ENCODE measurements around the gene ACSL3. TPM values are rescaled to one million over a fixed set of nuclear protein-coding genes. Genes with fewer than 3 reads are reported as not detected.

Gene ACSL3
- total and polyA plus RNA-seq, 2 donors (not counting 3 experiments of a cell fraction or from before 2014, with no cell fraction given), result 58.7 to 139 TPM

DNA sequence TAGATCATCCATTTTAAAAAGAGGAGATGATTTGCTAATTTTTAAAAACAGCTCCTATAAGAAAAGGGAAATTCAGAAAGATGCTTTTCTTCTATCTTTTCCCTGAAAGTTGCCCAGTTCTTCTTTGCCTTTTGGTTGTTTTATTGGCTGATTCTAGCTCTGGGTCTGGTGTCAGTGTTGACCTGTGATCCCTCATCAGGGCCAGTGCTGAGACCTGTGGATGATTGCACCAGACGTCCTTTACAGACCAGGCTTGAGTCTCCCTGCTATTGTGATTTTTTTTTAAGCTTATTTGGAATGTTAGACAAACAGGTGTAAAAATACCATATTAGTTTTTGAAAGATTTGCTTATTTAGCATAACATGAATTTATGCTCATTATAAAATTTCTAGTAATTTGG is 88.2 kb downstream of the ACSL3 start:
- no peaks in the 10 kb centered on the region for H4K20me1 ChIP-seq (replicated peaks; ENCODE audit: control insufficient read depth, extremely low read depth, insufficient read depth, low read length)
- dilution Hi-C loops (cut with MboI; ENCODE audit: extremely low pct_ligation_motif_present, low sequenced_read_pairs), result no loop called here
- ChIA-PET CTCF (interaction anchor here (1.1 to 4.8 kb wide), 3 partner anchors 10 to 18 kb away, joined by 3 to 32 read pairs (median 6); no protein-coding TSS in a partner anchor), POLR2A (no interaction called here)
- no peaks in the 10 kb centered on the region for H3K27me3 ChIP-seq (ENCODE audit: control insufficient read depth in 2 of 2, insufficient read depth in 2 of 2, low read length in 2 of 2)
- H3K4me1 ChIP-seq (ENCODE audit: control insufficient read depth, extremely low read depth, insufficient read depth, low read length), result peaks cover 8% of the 10 kb centered on the region
- no peak overlapping the region for H2AFZ ChIP-seq (ENCODE audit: low read depth, low read length)
- TF ChIP-seq JUN (IDR thresholded peaks at IDR 0.05; ENCODE audit: borderline replicate concordance, insufficient read depth, insufficient read length, low read depth) (no peak), POLR2AphosphoS5 (IDR thresholded peaks at IDR 0.05; ENCODE audit: insufficient read depth, low read depth, low read length) (no peak), MYC (IDR thresholded peaks at IDR 0.05; ENCODE audit: low read depth, low read length) (no peak), GATA2 (IDR thresholded peaks at IDR 0.05; ENCODE audit: insufficient read depth, insufficient read length, low read depth, low read length) (no peak), EZH2 (IDR thresholded peaks at IDR 0.05; ENCODE audit: borderline replicate concordance, low read depth, low read length, severe bottlenecking) (no peak), CTCF (IDR thresholded peaks at IDR 0.05; ENCODE audit: extremely low read depth in 1 of 2, insufficient read depth in 1 of 2, low read depth in 1 of 2, low read length in 2 of 2) (no peak), FOS (IDR thresholded peaks at IDR 0.05; ENCODE audit: borderline replicate concordance, insufficient read depth, low read length) (no peak), POLR2A (IDR thresholded peaks at IDR 0.05; ENCODE audit: low read depth, low read length) (no peak), MAX (IDR thresholded peaks at IDR 0.05; ENCODE audit: insufficient read depth, insufficient read length) (no peak)
- H3K9ac ChIP-seq (replicated peaks; ENCODE audit: extremely low read depth, insufficient read depth, low read length), result no peak overlapping the region
- no peaks in the 10 kb centered on the region for H3K9me1 ChIP-seq (replicated peaks; ENCODE audit: control insufficient read depth, extremely low read depth, insufficient read depth, low read length)
- DNase-seq (ENCODE audit: low read depth, low spot score), result no peak
- intact Hi-C loops (cut with micrococcal nuclease), result no loop called here
- H3K9me3 ChIP-seq (replicated peaks; ENCODE audit: control insufficient read depth, insufficient read depth, low read length), result no peaks in the 10 kb centered on the region
- H3K4me3 ChIP-seq (replicated peaks in 1 of 3; ENCODE audit: insufficient read depth in 1 of 3, low read depth in 1 of 3, low read length in 3 of 3), result no peak overlapping the region
- FAIRE-seq, result no peak
- H3K27ac ChIP-seq (ENCODE audit: insufficient read depth, low read depth, low read length), result no peak overlapping the region
- BruUV-seq (replicated peaks), result no TSS peak
- H3K4me2 ChIP-seq (ENCODE audit: insufficient read depth, low read length), result no peak overlapping the region
- H3K79me2 ChIP-seq (ENCODE audit: control insufficient read depth, insufficient read depth, low read length), result no peaks in the 10 kb centered on the region
- no peaks in the 10 kb centered on the region for H3K36me3 ChIP-seq (ENCODE audit: control insufficient read depth in 2 of 2, extremely low read depth in 1 of 2, insufficient read depth in 2 of 2, low read length in 2 of 2)

All from endothelial cell of umbilical vein (primary cell).